GM23338 (cell line): ENCODE measurements around the gene TAS2R13.

Experiments
- EZH2 ChIP-seq: fragments of 200-600 bp; sonication (generic); IDR thresholded peaks from one replicate; pipeline ENCODE4 v1.8.0; 2017; ENCODE audit warnings: antibody characterized with exemption, mild to moderate bottlenecking, low read depth; ENCODE audit not compliant: unreplicated experiment
- EZH2phosphoT487 ChIP-seq: fragments of 200-600 bp; sonication (generic); IDR thresholded peaks from one replicate; pipeline ENCODE4 v1.8.1; 2018; ENCODE audit warnings: antibody characterized with exemption; ENCODE audit not compliant: unreplicated experiment
- JUNB ChIP-seq: IDR thresholded peaks from one replicate; pipeline ENCODE4 v1.6.1; 2016; ENCODE audit warnings: antibody characterized with exemption; ENCODE audit not compliant: unreplicated experiment
- ZNF114 ChIP-seq: fragments of 250-450 bp; sonication (Bioruptor Pico); IDR thresholded peaks from 2 replicates; pipeline ENCODE4 v1.5.0; 2020; ENCODE audit warnings: mild to moderate bottlenecking, moderate library complexity
- TF ChIP-seq, protein P1 (sequence below), 2 experiments: fragments of 200-600 bp in 1 of 2; sonication (generic) in 1 of 2; conservative IDR thresholded peaks; 2 replicates each; pipeline versions ENCODE4 v1.5.1 to v1.6.1; 2016 to 2017; ENCODE audit warnings: antibody characterized with exemption in 2 of 2, low read depth in 2 of 2, mild to moderate bottlenecking in 2 of 2, moderate library complexity in 1 of 2

DNA sequence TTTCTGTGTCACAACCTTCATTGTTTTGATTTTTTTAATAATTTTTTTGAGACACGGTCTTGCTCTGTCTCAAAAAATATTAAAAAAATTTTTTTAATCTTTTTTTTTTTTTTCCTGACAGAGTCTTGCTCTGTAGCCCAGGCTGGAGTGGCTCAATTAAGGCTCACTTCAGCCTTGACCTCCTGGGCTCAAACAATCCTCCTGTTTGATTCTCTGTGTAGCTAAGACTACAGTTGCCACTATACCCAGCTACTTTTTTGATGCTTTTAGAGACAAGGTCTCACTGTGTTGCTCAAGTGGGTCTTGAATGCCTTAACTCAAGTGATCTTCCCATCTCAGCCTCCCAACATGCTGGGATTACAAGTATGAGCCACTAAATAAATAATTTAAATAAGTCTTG, 10.4 kb upstream of the TAS2R13 start:
- no peak for TF ChIP-seq JUNB
- TF ChIP-seq, protein P1, sequence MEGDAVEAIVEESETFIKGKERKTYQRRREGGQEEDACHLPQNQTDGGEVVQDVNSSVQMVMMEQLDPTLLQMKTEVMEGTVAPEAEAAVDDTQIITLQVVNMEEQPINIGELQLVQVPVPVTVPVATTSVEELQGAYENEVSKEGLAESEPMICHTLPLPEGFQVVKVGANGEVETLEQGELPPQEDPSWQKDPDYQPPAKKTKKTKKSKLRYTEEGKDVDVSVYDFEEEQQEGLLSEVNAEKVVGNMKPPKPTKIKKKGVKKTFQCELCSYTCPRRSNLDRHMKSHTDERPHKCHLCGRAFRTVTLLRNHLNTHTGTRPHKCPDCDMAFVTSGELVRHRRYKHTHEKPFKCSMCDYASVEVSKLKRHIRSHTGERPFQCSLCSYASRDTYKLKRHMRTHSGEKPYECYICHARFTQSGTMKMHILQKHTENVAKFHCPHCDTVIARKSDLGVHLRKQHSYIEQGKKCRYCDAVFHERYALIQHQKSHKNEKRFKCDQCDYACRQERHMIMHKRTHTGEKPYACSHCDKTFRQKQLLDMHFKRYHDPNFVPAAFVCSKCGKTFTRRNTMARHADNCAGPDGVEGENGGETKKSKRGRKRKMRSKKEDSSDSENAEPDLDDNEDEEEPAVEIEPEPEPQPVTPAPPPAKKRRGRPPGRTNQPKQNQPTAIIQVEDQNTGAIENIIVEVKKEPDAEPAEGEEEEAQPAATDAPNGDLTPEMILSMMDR (conservative IDR thresholded peaks at IDR 0.05; ENCODE audit: low read depth in 2 of 2), result no peak
- TF ChIP-seq ZNF114, result no peak
- TF ChIP-seq EZH2phosphoT487, result no peak
- no peak for TF ChIP-seq EZH2
